GM12892 (cell line): Measurements from ENCODE around the gene ZNF677. TPM values are rescaled to one million over a fixed set of nuclear protein-coding genes. Genes with fewer than 3 reads are reported as not detected.
"Not testable (repeated sequence)": the region's sequence is repeated elsewhere in the genome, so short reads cannot be mapped to it uniquely, and the experiment has no call there.

Source experiments
- DNase-seq: peaks from one replicate; pipeline ENCODE4 v3.0.0; 2011; ENCODE audit not compliant: insufficient read length
- FAIRE-seq: peaks from 2 replicates; lab custom pipeline; 2011; peaks lifted over from hg19 to GRCh38; lab: Jason Lieb, UNC
- POLR2A ChIP-seq: IDR thresholded peaks from 2 replicates; pipeline ENCODE4 v1.6.1; 2011; ENCODE audit warnings: low read depth, low read length, control low read depth
- POLR2AphosphoS5 ChIP-seq: IDR thresholded peaks from 2 replicates; pipeline ENCODE4 v1.6.1; 2011; ENCODE audit warnings: low read depth, low read length, control low read depth
- TAF1 ChIP-seq: IDR thresholded peaks from 2 replicates; pipeline ENCODE4 v1.6.1; 2011; ENCODE audit warnings: low read depth, mild to moderate bottlenecking, control low read depth, low read length, borderline replicate concordance
- polyA plus RNA-seq: library from polyadenylated mRNA; unstranded; fragments of >200 nt; gene quantifications from one replicate; pipeline ENCODE4 v1.2.1, GENCODE V29; 2012; ENCODE audit warnings: missing spikeins, inconsistent platforms; ENCODE audit not compliant: missing spikeins

ZNF677 gene
- not detected for polyA plus RNA-seq

- FAIRE-seq (no peak), DNase-seq (no peak)
- TF ChIP-seq POLR2AphosphoS5, result no peak
- no peak for TF ChIP-seq TAF1
- TF ChIP-seq POLR2A, result no peak
Observed at GRCh38 chr19:53254411-53255341, at the start of gene ZNF677. ZNF677 (minus strand) TSS chr19:53254873; CDS start chr19:53251550, 3,323 bp downstream.

DNA sequence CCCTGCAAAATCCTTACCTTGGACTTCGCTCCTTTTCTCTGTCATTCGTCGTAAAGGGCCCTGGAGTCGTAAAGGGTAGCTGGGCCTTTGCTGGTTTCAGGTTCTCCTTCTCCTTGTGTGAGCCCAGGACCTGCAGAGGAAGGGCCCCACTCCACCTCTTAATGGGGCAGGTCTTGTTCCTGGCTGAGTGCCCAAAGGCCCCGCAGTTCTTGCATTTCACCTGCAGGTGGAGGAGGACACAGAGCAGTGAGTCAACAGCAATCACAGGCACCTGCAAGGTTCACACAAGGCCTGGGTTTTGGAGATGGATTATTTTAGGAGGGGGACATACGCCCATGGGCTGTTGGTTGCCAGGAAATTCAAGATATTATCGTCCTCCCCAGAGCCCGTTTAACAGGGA, 46.7 kb upstream of the ZNF677 start:
- DNase-seq, FAIRE-seq: not testable (repeated sequence)

GRCh38 chr19:53294786-53295441, 40.2 kb upstream of the ZNF677 start:
- FAIRE-seq, result no peak
- TF ChIP-seq TAF1 (no peak), POLR2AphosphoS5 (no peak), POLR2A (no peak)
- no peak for DNase-seq

GRCh38 chr19:53290758-53291549, 36.3 kb upstream of the ZNF677 start:
- DNase-seq, result no peak
- TF ChIP-seq TAF1, result no peak
- TF ChIP-seq POLR2A, result no peak
- no peak for TF ChIP-seq POLR2AphosphoS5
- no peak for FAIRE-seq

DNA sequence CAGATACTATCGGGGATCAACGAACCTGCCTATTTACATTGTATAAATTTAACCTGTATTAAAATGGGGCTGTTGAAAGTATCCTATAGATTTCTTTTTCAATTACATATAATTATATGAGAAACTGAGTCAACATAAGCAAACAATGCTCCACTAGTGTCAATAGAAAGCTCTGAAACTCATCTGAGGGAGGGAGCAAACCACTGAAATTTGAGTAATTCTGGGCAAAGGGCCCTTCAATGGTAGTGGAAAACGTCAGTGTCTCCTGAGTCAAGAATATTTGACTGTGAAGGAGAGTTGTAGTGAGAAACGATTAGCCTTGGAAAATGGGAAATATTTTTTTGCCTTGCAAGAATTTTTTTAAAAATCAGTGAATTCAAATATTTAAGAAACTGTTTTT, 30.4 kb upstream of the ZNF677 start:
- DNase-seq (no peak), FAIRE-seq (no peak)
- TF ChIP-seq TAF1, result no peak

DNA sequence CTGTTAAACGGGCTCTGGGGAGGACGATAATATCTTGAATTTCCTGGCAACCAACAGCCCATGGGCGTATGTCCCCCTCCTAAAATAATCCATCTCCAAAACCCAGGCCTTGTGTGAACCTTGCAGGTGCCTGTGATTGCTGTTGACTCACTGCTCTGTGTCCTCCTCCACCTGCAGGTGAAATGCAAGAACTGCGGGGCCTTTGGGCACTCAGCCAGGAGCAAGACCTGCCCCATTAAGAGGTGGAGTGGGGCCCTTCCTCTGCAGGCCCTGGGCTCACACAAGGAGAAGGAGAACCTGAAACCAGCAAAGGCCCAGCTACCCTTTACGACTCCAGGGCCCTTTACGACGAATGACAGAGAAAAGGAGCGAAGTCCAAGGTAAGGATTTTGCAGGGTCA, 27.3 kb upstream of the ZNF677 start:
- FAIRE-seq, result not testable (repeated sequence)

DNA sequence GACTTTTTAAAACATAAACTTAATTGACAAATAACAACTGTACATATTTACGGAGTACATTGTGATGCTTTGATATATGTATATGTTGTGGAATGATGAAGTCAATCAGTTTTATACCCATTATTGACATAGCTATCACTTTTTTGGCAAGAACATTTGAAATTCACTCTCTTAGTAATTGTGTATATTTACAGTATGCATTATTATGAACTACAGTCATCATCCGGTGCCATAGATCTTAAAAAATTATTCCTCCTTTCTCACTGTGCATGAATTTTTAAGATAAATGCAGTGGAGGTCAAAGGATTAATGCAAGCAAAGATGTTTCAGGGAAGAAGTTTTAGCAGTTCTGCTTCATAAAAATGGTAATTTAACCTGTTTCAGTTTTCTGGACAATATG, 20.8 kb upstream of the ZNF677 start:
- TF ChIP-seq TAF1 (no peak), POLR2AphosphoS5 (no peak), POLR2A (no peak)
- FAIRE-seq (no peak), DNase-seq (no peak)

More for the DNA sequence above, 27.3 kb upstream of the ZNF677 start:
- not testable (repeated sequence) for DNase-seq

GRCh38 chr19:53272044-53272443, 17.4 kb upstream of the ZNF677 start:
- no peak for TF ChIP-seq POLR2AphosphoS5
- no peak for TF ChIP-seq TAF1
- no peak for TF ChIP-seq POLR2A

DNA sequence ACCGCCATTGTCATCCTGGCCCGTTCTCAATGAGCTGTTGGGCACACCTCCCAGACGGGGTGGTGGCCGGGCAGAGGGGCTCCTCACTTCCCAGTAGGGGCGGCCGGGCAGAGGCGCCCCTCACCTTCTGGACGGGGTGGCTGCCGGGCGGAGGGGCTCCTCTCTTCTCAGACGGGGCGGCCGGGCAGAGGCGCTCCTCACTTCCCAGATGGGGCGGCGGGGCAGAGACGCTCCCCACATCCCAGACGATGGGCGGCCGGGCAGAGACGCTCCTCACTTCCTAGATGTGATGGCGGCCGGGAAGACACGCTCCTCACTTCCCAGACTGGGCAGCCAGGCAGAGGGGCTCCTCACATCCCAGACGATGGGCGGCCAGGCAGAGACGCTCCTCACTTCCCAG, 15.2 kb upstream of the ZNF677 start:
- DNase-seq, FAIRE-seq: not testable (repeated sequence)

More at GRCh38 chr19:53272044-53272443, 17.4 kb upstream of the ZNF677 start:
- FAIRE-seq (no peak), DNase-seq (no peak)

- not testable (repeated sequence) for FAIRE-seq, DNase-seq
Observed at GRCh38 chr19:53267623-53268022, 12.9 kb upstream of the ZNF677 start, which contains the start of gene VN1R4. VN1R4 (minus strand) TSS chr19:53267723; CDS start chr19:53267665, 58 bp downstream.

GRCh38 chr19:53257715-53258342, 3.2 kb upstream of the ZNF677 start, which contains the start of gene VN1R2:
VN1R2 (plus strand) TSS chr19:53258292; CDS start chr19:53258376, 84 bp downstream.
- FAIRE-seq, DNase-seq: not testable (repeated sequence)
